ENCODE results near the gene NMD3.

DNA sequence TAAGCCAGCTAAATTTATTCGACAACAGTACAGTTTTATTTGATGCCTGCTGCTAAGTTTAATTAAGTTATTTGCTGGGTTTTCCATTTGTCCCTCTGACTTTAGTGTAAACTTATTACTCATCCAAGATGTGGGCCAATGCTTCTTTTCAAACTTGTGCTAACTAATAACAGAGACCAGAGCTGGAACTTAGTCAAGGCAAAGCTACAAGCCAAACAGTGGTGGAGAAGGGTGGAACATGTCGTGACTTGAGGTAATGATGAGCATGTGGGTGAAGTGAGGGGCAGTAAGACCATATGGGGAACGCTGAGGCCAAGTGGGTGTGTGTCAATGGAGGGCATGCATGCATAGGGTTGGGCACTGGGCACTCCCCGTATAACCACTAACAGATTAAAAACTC lies 63.9 kb downstream of the NMD3 start:
- TF ChIP-seq, protein P1, sequence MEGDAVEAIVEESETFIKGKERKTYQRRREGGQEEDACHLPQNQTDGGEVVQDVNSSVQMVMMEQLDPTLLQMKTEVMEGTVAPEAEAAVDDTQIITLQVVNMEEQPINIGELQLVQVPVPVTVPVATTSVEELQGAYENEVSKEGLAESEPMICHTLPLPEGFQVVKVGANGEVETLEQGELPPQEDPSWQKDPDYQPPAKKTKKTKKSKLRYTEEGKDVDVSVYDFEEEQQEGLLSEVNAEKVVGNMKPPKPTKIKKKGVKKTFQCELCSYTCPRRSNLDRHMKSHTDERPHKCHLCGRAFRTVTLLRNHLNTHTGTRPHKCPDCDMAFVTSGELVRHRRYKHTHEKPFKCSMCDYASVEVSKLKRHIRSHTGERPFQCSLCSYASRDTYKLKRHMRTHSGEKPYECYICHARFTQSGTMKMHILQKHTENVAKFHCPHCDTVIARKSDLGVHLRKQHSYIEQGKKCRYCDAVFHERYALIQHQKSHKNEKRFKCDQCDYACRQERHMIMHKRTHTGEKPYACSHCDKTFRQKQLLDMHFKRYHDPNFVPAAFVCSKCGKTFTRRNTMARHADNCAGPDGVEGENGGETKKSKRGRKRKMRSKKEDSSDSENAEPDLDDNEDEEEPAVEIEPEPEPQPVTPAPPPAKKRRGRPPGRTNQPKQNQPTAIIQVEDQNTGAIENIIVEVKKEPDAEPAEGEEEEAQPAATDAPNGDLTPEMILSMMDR (IDR thresholded peaks at IDR 0.05; ENCODE audit: insufficient read depth, low read depth, low read length) = no peak
- TF ChIP-seq EZH2 (IDR thresholded peaks at IDR 0.05; ENCODE audit: insufficient read depth, low read length) = no peak
